NCI-H1694 (cell line): ENCODE measurements around the gene PEMT.

Source experiments
- DNase-seq: peaks from one replicate; lab custom pipeline; 2025; lab: John Stamatoyannopoulos, UW

The PEMT gene

GRCh38 chr17:17605083-17605728, 13.7 kb upstream of the PEMT start:
- DNase-seq: no peak

GRCh38 chr17:17603895-17604225, 12.4 kb upstream of the PEMT start:
- DNase-seq: no peak

GRCh38 chr17:17603178-17603894, 11.8 kb upstream of the PEMT start:
- DNase-seq: no peak

- DNase-seq: no peak
These were observed 8.5 kb upstream of the PEMT start for GRCh38 chr17:17599965-17600364.

DNA sequence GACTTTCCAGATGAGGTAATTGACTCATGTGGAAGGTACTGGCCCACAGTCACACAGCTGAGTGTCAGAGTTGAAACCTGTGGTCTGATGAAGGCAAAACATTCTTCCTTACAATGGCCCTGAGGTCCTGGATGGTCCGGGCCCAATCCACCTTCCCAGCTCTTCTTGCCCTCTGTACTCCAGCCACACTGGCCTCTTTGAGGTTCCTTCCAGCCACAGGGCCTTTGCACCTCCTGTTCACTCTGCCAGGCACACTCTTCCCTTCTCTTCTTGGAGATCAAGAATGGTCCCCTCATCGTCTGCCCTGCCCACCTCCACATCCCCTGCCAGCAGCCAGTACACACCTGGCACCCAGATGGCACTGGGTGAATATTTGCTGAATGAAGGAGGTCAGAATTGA, 6.5 kb upstream of the PEMT start:
- DNase-seq: no peak

DNA sequence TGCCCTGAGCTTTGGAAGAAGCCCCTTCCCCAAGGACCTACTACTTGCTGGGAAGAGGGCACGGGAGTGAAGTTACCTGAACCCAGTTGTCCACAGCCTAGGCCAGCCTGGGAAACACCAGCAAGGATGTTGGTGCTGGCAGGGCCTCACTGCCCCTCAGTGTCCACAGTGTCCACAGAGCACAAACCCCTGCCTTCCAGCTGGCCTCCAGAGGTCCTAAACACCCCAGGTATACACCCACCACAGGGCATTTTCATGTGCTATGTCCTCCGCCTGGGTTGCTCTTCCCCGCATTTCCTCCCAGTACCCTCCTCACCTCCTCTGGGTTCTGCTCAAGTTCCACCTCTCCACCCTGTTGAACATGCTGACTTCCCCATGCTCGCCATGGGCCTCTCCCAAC, 4.2 kb upstream of the PEMT start:
- DNase-seq: no peak

GRCh38 chr17:17593222-17593620, 1.7 kb upstream of the PEMT start:
- no peak for DNase-seq

GRCh38 chr17:17590883-17591354, 589 bp downstream of the PEMT start:
- no peak for DNase-seq

- no peak for DNase-seq
These were observed 1.3 kb downstream of the PEMT start for GRCh38 chr17:17590141-17590751.

GRCh38 chr17:17587614-17588337, 3.7 kb downstream of the PEMT start:
- no peak for DNase-seq

DNA sequence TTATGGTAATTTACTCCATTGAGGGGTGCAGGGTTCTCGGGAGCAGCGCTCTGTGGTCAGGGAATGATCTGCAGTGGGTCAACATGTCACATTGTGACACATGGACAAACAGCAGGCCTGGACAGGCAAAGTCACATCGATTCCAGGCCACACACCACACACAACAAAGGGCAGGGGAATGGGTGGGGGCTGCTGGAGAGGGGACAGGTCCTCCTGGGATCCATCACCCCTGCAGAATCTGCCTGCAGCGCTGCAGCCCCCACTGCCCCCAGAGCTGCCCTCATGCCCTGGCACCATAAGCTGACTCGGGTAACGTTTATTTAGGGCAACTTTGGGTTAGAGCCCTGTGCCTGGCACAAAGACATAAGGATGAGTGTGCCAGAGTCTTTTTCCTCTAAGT, 9.1 kb downstream of the PEMT start:
- DNase-seq: no peak

DNA sequence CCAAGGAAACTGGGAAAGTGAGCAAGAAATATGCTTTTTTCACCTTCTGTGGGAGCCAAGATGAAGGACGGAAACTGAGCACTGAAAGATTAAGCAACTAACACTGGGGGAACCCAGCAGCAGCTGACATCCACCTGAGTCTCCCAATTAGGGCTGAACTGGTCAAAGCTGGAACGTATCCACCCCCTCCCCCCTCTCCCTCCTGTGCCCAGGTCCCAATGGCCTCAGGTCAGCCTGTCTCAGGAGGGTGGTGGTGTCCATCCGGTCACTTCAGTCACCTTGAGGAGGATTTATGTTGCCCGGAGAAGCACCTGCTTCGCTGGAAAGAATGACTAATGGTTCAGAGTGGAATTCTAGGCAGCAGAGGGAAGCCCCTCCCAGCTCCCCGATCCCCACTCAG, 10.0 kb downstream of the PEMT start:
- DNase-seq: no peak

DNA sequence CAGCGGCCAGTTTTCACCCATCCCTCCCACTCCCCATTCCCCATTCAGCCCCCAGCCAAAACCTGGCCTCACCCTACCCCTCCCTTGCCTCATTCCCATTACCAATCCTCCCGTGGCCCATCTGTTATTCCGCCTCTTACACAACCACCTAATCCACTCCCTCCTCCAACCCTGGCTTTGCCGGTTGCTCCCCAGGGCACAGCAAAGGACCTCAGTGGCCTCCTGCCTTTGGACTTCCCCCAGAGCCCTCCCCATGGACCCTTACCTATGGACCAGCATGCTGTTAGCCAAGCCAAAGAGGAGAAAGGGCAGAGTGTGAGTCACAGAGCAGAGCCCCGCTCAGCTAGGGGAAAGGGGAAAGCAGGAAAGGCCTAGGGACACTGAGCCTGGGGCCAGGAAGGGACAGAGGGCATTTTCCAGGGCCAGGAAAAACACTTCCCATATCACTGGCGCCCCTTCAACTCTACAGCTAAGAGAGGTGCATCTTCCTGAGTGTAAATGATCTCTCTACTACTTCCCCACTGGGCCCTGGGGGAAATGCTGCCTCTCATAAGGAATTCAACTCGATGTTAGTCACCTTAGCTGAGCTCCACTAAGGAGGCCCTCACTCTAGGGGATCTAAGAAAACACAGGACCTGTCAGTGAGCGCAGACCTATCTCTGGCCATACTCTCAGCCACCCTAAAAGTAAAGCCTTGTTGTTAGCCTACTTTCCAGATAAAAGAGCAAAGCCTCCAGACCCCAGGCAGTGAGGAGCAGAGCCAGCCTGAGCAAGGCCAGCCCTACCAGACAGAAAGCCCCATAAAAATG, 10.6 kb downstream of the PEMT start:
- no peak for DNase-seq

DNA sequence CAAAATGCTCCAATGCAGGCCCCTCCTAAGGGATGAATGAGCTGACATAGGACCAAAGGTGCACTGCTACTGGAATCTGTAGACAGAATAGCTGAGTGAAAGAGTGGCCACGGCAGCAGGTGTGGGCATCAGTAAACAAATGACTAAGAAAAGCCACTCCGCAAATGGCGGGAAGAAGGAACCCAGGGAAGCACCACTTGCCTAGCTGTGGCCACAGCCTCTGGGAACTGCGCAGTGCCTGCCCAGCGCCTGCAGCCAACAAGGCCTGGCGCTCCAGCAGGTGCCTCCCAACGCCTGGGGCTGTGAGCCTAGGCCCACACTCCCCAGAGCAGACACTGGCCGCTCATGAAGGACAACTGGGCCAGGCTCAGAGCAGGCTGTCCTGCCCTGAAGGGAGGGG, 11.8 kb downstream of the PEMT start:
- no peak for DNase-seq

DNA sequence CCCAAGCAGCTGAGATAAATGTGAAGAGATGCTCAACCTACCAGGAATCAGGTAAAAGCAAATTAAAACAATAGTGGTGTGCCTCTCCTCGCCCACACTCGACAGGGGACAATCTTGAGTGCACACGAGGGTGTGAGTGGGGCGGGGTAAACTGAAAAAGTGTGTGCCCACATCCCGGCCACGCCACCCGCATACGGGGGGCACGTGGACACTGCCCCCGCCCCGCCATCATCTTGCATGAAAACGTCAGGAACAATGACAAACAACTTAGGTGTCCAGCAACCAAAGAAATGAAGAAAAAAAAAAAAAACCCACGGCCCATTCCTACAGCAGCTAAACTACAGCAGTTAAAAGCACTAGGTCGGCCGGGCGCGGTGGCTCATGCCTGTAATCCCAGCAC, 14.1 kb downstream of the PEMT start:
- no peak for DNase-seq

DNA sequence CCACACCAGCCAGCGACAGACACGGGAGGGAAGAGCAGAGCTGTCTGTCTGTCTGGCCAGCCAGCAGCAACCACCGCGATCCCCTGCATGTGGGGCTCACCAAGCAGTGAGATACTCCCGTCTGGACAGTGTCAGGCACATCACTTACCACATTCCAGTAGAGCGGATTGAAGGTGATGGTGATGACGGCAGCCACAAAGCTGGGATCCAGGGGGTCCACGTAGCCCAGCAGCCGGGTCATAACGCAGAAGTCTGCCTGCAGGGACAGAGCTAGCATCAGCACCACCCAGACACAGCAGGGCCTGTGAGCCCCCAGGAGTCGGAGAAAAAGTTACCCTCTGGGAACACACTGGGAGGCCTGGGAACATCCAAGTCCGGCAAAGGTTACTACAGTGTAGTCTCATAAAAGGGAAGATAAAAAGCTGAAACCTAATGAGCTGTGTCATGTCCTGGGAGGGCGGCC, 14.7 kb downstream of the PEMT start:
- no peak for DNase-seq

DNA sequence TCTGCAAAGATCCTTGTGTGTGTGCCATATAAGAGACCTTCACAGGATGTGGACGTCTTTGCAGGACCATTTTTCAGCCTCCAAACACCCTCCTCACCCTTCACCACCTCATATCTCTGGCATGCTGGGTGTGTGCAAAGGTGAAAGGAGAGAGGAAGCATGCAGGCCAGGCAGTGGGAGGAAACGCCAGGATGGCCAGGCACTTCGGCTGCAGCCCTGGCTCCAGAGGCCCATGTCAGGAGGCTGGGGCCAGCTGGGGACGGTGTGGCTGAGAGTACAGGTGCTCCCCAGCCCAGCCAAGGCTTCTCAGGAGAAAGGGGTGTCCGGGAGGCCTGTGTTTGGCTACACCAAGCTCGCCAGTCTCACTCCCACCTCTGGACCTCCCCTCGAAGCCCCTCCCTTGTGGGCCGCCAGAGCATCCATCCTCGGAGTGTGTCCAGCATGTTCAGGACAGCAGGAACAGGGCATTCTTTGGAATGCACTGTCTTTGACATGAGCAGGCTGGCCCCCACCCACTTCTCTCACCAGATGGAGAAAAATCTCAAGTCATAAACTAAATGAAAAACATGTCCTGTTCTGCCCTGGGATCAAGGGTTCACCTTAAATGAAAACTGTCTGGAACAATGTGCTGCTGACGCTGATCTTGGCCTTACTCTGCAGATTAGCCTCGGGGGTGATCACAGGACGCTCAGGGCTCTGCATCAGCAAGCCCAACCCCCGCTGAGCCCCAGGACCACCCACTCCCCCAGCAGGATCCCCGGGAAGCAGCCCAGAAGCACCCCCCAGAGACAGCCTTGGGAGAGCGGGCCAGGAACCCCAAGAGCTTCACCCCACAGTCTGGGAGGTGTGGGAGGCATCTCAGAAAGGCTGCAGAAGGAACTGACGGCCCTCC, 15.9 kb downstream of the PEMT start:
- DNase-seq: no peak

- DNase-seq: no peak
These were observed 17.6 kb downstream of the PEMT start for GRCh38 chr17:17573912-17574311.

- DNase-seq: no peak
These were observed 19.3 kb downstream of the PEMT start for GRCh38 chr17:17572010-17572785.
